ENCODE data around the gene KCNJ6.

GRCh38 chr21:37771181-37771580 is 145.1 kb downstream of the KCNJ6 start:
- TF ChIP-seq POLR2A (IDR thresholded peaks at IDR 0.05; ENCODE audit: low read depth, low read length) (no peak), CTCF (IDR thresholded peaks at IDR 0.05 in 2 of 3, conservative IDR thresholded peaks at IDR 0.05 in 1 of 3; ENCODE audit: control insufficient read depth in 2 of 3, extremely low read depth in 1 of 3, insufficient read depth in 1 of 3, low read depth in 3 of 3, low read length in 3 of 3) (no peak), POLR2AphosphoS5 (IDR thresholded peaks at IDR 0.05; ENCODE audit: low read length) (no peak), ETV6 (conservative IDR thresholded peaks at IDR 0.05 in 1 of 2, IDR thresholded peaks at IDR 0.05 in 1 of 2; ENCODE audit: borderline replicate concordance in 1 of 2, low read depth in 1 of 2) (no peak), TCF3 (IDR thresholded peaks at IDR 0.05; ENCODE audit: borderline replicate concordance, insufficient read depth, low read depth, low read length) (no peak), HDGF (IDR thresholded peaks at IDR 0.05) (no peak), TAF1 (IDR thresholded peaks at IDR 0.05; ENCODE audit: borderline replicate concordance, low read depth, low read length) (no peak), SIX5 (IDR thresholded peaks at IDR 0.05; ENCODE audit: low read depth, low read length, severe bottlenecking) (no peak), REST (IDR thresholded peaks at IDR 0.05; ENCODE audit: low read depth, low read length) (no peak), NRF1 (conservative IDR thresholded peaks at IDR 0.05; ENCODE audit: low read depth, low read length) (no peak), RAD21 (IDR thresholded peaks at IDR 0.05; ENCODE audit: insufficient read depth, low read depth, low read length) (no peak)
- TF ChIP-seq, protein P1, sequence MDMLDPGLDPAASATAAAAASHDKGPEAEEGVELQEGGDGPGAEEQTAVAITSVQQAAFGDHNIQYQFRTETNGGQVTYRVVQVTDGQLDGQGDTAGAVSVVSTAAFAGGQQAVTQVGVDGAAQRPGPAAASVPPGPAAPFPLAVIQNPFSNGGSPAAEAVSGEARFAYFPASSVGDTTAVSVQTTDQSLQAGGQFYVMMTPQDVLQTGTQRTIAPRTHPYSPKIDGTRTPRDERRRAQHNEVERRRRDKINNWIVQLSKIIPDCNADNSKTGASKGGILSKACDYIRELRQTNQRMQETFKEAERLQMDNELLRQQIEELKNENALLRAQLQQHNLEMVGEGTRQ (IDR thresholded peaks at IDR 0.05; ENCODE audit: borderline replicate concordance, low read depth, low read length): no peak
- TF ChIP-seq, protein P2, sequence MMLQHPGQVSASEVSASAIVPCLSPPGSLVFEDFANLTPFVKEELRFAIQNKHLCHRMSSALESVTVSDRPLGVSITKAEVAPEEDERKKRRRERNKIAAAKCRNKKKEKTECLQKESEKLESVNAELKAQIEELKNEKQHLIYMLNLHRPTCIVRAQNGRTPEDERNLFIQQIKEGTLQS (IDR thresholded peaks at IDR 0.05; ENCODE audit: borderline replicate concordance, extremely low read depth, low read depth, low read length): no peak

Data from GM12878 (cell line).